DND-41 (cell line): Measurements from ENCODE around the gene AHCYL2.

Experiments used
- ATAC-seq: fragments of 200-7000 bp; cut with Tn5 transposase; 3 replicates; pipeline ENCODE4 v1.9.1; 2021; ENCODE audit warnings: low read depth; ENCODE audit not compliant: insufficient read depth
- DNase-seq: peaks from one replicate; pipeline ENCODE4 v3.0.0-alpha.2; 2020
- H2AFZ ChIP-seq: 2 replicates; pipeline ENCODE4 v1.6.0; 2012; ENCODE audit warnings: low read depth, low read length
- H3K27ac ChIP-seq: 2 replicates; pipeline ENCODE4 v1.5.1; 2012; ENCODE audit warnings: low read length, inconsistent platforms
- H3K27me3 ChIP-seq: fragments of 200-600 bp; sonication (generic); 2 replicates; pipeline ENCODE4 v1.6.0; 2012; ENCODE audit warnings: low read length, mild to moderate bottlenecking, inconsistent platforms; ENCODE audit not compliant: insufficient read depth, poor library complexity
- H3K36me3 ChIP-seq: 2 replicates; pipeline ENCODE4 v1.5.1; 2012; ENCODE audit warnings: low read length, inconsistent platforms; ENCODE audit not compliant: insufficient read depth
- H3K4me1 ChIP-seq: 2 replicates; pipeline ENCODE4 v1.5.1; 2012; ENCODE audit warnings: mild to moderate bottlenecking, low read length; ENCODE audit not compliant: insufficient read depth
- H3K4me2 ChIP-seq: 2 replicates; pipeline ENCODE4 v1.6.0; 2012; ENCODE audit warnings: mild to moderate bottlenecking, moderate library complexity, low read length, inconsistent platforms; ENCODE audit not compliant: insufficient read depth
- H3K4me3 ChIP-seq, 2 experiments: fragments of 200-600 bp in 1 of 2; shearing (Covaris generic) in 1 of 2; 2 replicates each; pipeline ENCODE4 v1.5.1; 2012 to 2016; ENCODE audit warnings: inconsistent platforms in 2 of 2, low read length in 2 of 2, mild to moderate bottlenecking in 2 of 2, low read depth in 1 of 2, moderate library complexity in 1 of 2
- H3K79me2 ChIP-seq: 2 replicates; pipeline ENCODE4 v1.6.0; 2012; ENCODE audit warnings: low read length, inconsistent platforms; ENCODE audit not compliant: insufficient read depth
- H3K9ac ChIP-seq: 2 replicates; pipeline ENCODE4 v1.6.0; 2012; ENCODE audit warnings: low read depth, mild to moderate bottlenecking, inconsistent platforms, low read length, moderate library complexity
- H3K9me3 ChIP-seq: 2 replicates; pipeline ENCODE4 v1.5.1; 2012; ENCODE audit warnings: low read length, moderate library complexity, mild to moderate bottlenecking, inconsistent platforms; ENCODE audit not compliant: insufficient read depth, severe bottlenecking
- H4K20me1 ChIP-seq: 2 replicates; pipeline ENCODE4 v1.6.0; 2012; ENCODE audit warnings: low read length; ENCODE audit not compliant: insufficient read depth
- EZH2 ChIP-seq: IDR thresholded peaks from 3 replicates; pipeline ENCODE4 v1.6.1; 2012; ENCODE audit warnings: borderline replicate concordance, low read depth, mild to moderate bottlenecking, moderate library complexity, low read length, inconsistent platforms; ENCODE audit not compliant: severe bottlenecking
- TF ChIP-seq, protein P1 (sequence below): IDR thresholded peaks from 2 replicates; pipeline ENCODE4 v1.5.1; 2012; ENCODE audit warnings: borderline replicate concordance, low read length, moderate library complexity, mild to moderate bottlenecking; ENCODE audit not compliant: poor library complexity, severe bottlenecking; ENCODE audit errors: extremely low read depth

AHCYL2 gene

DNA sequence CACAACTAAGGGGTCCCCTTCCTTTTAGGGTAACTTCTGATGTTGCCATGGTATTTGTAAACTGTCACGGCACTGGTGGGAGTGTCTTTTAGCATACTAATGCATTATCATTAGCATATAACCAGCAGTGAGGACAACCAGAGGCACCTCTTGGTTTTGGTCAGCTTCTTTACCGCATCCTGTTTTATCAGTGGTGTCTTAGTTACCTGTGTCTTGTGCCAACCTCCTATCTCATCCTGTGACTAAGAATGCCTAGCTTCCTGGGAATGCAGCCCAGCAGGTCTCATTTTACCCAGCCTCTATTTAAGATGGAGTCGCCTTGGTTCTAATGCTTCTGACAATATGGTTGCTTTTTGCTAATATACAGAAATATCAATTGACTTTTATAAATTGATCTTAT, 54.9 kb downstream of the AHCYL2 start:
- ATAC-seq (no peak), DNase-seq (no peak)
- Histone ChIP-seq H3K27ac (no peak overlapping the region), H3K4me2 (no peak overlapping the region), H3K9ac (no peak overlapping the region), H3K27me3 (no peaks in the 10 kb centered on the region), H2AFZ (no peak overlapping the region), H4K20me1 (no peaks in the 10 kb centered on the region), H3K4me3 (no peak overlapping the region), H3K9me3 (no peaks in the 10 kb centered on the region), H3K36me3 (no peaks in the 10 kb centered on the region), H3K79me2 (no peaks in the 10 kb centered on the region), H3K4me1 (no peaks in the 10 kb centered on the region)
- no peak for TF ChIP-seq EZH2
- TF ChIP-seq, protein P1, sequence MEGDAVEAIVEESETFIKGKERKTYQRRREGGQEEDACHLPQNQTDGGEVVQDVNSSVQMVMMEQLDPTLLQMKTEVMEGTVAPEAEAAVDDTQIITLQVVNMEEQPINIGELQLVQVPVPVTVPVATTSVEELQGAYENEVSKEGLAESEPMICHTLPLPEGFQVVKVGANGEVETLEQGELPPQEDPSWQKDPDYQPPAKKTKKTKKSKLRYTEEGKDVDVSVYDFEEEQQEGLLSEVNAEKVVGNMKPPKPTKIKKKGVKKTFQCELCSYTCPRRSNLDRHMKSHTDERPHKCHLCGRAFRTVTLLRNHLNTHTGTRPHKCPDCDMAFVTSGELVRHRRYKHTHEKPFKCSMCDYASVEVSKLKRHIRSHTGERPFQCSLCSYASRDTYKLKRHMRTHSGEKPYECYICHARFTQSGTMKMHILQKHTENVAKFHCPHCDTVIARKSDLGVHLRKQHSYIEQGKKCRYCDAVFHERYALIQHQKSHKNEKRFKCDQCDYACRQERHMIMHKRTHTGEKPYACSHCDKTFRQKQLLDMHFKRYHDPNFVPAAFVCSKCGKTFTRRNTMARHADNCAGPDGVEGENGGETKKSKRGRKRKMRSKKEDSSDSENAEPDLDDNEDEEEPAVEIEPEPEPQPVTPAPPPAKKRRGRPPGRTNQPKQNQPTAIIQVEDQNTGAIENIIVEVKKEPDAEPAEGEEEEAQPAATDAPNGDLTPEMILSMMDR, result no peak

DNA sequence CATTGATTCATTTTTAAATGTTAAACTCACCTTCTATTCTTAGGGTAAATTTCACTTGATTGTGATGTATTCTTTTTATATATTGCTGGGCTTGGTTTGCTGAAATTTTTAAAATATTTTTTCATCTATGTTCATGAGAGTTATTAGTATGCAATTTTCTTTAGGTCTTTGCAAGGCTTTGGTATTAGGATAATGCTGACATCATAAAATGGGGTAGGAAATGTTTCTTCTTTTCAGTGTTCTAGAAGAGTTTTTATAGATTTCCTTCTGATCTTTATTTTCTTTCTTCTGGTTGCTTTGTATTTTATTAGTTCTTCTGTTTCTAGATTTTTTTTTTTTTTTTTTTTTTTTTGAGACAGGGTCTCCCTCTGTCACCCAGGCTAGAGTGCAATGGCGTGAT, 56.3 kb downstream of the AHCYL2 start:
- no peaks in the 10 kb centered on the region for H3K4me1 ChIP-seq
- H3K4me3 ChIP-seq, result no peak overlapping the region
- H3K27ac ChIP-seq, result no peak overlapping the region
- no peaks in the 10 kb centered on the region for H3K79me2 ChIP-seq
- TF ChIP-seq, protein P1, result no peak
- no peak for TF ChIP-seq EZH2
- H3K9me3 ChIP-seq, result no peaks in the 10 kb centered on the region
- no peak overlapping the region for H3K9ac ChIP-seq
- no peak overlapping the region for H2AFZ ChIP-seq
- no peak overlapping the region for H3K4me2 ChIP-seq
- no peak for DNase-seq
- ATAC-seq, result no peak
- H4K20me1 ChIP-seq, result no peaks in the 10 kb centered on the region
- H3K27me3 ChIP-seq, result no peaks in the 10 kb centered on the region
- H3K36me3 ChIP-seq, result no peaks in the 10 kb centered on the region

DNA sequence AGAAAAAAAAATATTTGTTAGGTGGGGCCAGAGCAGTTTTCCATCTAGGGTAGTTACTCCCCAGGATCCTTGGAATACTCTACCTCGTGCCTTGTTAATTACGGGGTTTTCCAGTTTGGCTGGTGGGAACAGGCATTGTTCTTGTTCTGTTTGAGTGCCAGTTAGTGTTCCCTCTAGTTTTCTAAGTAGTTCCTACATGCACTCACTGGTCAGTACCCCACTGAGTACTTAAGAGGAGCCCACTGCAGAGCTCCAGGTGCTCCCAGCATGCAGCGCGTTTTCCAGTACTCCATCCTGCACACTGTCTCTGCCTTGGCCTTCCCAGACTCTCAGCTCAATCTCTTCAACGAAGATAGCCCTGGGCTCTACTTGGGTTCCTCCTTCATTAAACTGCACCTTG, 58.0 kb downstream of the AHCYL2 start:
- DNase-seq (no peak), ATAC-seq (no peak)
- Histone ChIP-seq H3K36me3 (no peaks in the 10 kb centered on the region), H3K27ac (no peak overlapping the region), H3K4me1 (no peaks in the 10 kb centered on the region), H3K4me3 (no peak overlapping the region), H4K20me1 (no peaks in the 10 kb centered on the region), H3K9ac (no peak overlapping the region), H3K79me2 (no peaks in the 10 kb centered on the region), H2AFZ (no peak overlapping the region), H3K9me3 (no peaks in the 10 kb centered on the region), H3K27me3 (no peaks in the 10 kb centered on the region), H3K4me2 (no peak overlapping the region)
- TF ChIP-seq, protein P1, result no peak
- TF ChIP-seq EZH2, result no peak

DNA sequence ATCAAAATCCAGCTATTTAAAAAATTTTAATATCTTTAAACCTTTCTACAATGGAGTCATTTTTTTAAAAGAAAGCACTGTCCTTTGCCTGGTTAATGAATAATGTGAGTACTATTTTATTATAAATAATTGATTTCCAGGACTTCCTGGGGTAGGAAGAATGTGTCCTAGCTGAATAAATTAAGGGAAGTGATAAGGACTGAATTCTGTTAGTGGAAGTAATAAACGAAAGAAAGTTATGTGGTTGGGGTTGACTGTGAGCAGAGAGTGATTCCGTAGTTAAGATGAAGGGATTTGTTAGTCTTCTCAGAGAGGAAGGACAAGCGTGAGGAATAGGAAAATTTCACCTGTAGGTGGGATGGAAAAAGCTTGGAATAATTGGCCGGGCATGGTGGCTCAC, 59.1 kb downstream of the AHCYL2 start:
- DNase-seq (no peak), ATAC-seq (no peak)
- Histone ChIP-seq H3K4me1 (no peaks in the 10 kb centered on the region), H3K27me3 (no peaks in the 10 kb centered on the region), H3K4me3 (no peak overlapping the region), H2AFZ (no peak overlapping the region), H3K27ac (no peak overlapping the region), H3K9me3 (no peaks in the 10 kb centered on the region), H3K9ac (no peak overlapping the region), H3K4me2 (no peak overlapping the region), H3K79me2 (no peaks in the 10 kb centered on the region), H4K20me1 (no peaks in the 10 kb centered on the region), H3K36me3 (no peaks in the 10 kb centered on the region)
- no peak for TF ChIP-seq EZH2
- TF ChIP-seq, protein P1, result no peak
